ENCODE results near the gene ETFA.

DNA sequence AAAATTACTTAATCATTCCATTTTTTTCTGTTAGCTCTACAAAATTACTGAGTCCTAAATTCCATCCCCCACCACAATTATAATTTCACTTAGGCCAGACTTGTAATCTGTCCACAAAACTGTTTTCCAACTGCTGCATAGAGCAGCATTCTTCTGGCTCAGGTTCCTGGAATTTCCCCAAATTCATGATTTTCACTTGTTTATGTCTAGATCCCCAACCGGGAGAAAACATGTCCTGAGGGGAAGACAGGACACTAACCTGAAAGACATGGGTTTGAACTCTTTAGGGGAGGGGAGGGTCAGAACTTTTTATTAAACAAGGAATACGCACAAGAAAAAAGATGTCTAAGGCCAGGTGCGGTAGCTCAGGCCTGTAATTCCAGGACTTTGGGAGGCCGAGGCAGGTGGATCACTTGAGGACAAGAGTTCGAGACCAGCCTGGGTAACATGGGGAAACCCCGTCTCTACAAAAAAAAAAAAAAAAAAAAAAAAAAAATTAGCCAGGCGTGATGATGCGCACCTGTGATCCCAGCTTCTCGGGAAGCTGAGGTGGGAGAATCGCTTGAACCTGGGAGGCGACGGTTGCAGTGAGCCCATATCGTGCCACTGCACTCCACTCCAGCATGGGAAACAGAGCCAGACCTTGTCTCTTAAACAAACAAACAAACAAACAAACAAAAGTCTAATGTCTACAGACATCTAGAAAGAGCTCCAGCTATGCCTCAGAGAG, 1.5 kb downstream of the ETFA start:
- TF ChIP-seq ZC3H10 (CRISPR knock-in tag; IDR thresholded peaks at IDR 0.05) = no peak
- no peak for TF ChIP-seq ISL1 (CRISPR knock-in tag; IDR thresholded peaks at IDR 0.05)
- TF ChIP-seq, protein P1, sequence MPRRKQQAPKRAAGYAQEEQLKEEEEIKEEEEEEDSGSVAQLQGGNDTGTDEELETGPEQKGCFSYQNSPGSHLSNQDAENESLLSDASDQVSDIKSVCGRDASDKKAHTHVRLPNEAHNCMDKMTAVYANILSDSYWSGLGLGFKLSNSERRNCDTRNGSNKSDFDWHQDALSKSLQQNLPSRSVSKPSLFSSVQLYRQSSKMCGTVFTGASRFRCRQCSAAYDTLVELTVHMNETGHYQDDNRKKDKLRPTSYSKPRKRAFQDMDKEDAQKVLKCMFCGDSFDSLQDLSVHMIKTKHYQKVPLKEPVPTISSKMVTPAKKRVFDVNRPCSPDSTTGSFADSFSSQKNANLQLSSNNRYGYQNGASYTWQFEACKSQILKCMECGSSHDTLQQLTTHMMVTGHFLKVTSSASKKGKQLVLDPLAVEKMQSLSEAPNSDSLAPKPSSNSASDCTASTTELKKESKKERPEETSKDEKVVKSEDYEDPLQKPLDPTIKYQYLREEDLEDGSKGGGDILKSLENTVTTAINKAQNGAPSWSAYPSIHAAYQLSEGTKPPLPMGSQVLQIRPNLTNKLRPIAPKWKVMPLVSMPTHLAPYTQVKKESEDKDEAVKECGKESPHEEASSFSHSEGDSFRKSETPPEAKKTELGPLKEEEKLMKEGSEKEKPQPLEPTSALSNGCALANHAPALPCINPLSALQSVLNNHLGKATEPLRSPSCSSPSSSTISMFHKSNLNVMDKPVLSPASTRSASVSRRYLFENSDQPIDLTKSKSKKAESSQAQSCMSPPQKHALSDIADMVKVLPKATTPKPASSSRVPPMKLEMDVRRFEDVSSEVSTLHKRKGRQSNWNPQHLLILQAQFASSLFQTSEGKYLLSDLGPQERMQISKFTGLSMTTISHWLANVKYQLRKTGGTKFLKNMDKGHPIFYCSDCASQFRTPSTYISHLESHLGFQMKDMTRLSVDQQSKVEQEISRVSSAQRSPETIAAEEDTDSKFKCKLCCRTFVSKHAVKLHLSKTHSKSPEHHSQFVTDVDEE (CRISPR knock-in tag; IDR thresholded peaks at IDR 0.05) = no peak
- TF ChIP-seq BACH2 (CRISPR knock-in tag; IDR thresholded peaks at IDR 0.05; ENCODE audit: borderline replicate concordance) = no peak
- TF ChIP-seq, protein P2, sequence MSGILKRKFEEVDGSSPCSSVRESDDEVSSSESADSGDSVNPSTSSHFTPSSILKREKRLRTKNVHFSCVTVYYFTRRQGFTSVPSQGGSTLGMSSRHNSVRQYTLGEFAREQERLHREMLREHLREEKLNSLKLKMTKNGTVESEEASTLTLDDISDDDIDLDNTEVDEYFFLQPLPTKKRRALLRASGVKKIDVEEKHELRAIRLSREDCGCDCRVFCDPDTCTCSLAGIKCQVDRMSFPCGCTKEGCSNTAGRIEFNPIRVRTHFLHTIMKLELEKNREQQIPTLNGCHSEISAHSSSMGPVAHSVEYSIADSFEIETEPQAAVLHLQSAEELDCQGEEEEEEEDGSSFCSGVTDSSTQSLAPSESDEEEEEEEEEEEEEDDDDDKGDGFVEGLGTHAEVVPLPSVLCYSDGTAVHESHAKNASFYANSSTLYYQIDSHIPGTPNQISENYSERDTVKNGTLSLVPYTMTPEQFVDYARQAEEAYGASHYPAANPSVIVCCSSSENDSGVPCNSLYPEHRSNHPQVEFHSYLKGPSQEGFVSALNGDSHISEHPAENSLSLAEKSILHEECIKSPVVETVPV (CRISPR knock-in tag; IDR thresholded peaks at IDR 0.05) = no peak
- no peak for TF ChIP-seq GLIS3 (CRISPR knock-in tag; IDR thresholded peaks at IDR 0.05)
- TF ChIP-seq, protein P3, sequence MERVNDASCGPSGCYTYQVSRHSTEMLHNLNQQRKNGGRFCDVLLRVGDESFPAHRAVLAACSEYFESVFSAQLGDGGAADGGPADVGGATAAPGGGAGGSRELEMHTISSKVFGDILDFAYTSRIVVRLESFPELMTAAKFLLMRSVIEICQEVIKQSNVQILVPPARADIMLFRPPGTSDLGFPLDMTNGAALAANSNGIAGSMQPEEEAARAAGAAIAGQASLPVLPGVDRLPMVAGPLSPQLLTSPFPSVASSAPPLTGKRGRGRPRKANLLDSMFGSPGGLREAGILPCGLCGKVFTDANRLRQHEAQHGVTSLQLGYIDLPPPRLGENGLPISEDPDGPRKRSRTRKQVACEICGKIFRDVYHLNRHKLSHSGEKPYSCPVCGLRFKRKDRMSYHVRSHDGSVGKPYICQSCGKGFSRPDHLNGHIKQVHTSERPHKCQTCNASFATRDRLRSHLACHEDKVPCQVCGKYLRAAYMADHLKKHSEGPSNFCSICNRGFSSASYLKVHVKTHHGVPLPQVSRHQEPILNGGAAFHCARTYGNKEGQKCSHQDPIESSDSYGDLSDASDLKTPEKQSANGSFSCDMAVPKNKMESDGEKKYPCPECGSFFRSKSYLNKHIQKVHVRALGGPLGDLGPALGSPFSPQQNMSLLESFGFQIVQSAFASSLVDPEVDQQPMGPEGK (CRISPR knock-in tag; IDR thresholded peaks at IDR 0.05; ENCODE audit: borderline replicate concordance) = no peak
- TF ChIP-seq, protein P4, sequence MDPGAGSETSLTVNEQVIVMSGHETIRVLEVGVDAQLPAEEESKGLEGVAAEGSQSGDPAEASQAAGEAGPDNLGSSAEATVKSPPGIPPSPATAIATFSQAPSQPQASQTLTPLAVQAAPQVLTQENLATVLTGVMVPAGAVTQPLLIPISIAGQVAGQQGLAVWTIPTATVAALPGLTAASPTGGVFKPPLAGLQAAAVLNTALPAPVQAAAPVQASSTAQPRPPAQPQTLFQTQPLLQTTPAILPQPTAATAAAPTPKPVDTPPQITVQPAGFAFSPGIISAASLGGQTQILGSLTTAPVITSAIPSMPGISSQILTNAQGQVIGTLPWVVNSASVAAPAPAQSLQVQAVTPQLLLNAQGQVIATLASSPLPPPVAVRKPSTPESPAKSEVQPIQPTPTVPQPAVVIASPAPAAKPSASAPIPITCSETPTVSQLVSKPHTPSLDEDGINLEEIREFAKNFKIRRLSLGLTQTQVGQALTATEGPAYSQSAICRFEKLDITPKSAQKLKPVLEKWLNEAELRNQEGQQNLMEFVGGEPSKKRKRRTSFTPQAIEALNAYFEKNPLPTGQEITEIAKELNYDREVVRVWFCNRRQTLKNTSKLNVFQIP (CRISPR knock-in tag; IDR thresholded peaks at IDR 0.05; ENCODE audit: borderline replicate concordance, low read depth) = no peak
- TF ChIP-seq ARNTL (CRISPR knock-in tag; IDR thresholded peaks at IDR 0.05; ENCODE audit: borderline replicate concordance, low read depth) = no peak
- TF ChIP-seq, protein P5, sequence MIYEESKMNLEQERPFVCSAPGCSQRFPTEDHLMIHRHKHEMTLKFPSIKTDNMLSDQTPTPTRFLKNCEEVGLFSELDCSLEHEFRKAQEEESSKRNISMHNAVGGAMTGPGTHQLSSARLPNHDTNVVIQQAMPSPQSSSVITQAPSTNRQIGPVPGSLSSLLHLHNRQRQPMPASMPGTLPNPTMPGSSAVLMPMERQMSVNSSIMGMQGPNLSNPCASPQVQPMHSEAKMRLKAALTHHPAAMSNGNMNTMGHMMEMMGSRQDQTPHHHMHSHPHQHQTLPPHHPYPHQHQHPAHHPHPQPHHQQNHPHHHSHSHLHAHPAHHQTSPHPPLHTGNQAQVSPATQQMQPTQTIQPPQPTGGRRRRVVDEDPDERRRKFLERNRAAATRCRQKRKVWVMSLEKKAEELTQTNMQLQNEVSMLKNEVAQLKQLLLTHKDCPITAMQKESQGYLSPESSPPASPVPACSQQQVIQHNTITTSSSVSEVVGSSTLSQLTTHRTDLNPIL (CRISPR knock-in tag; IDR thresholded peaks at IDR 0.05; ENCODE audit: low read depth) = no peak
- TF ChIP-seq ZFP3 (CRISPR knock-in tag; IDR thresholded peaks at IDR 0.05) = no peak
